D721Med (cell line): ENCODE data around the gene PAX6.

Experiments used
- DNase-seq: peaks from one replicate; pipeline ENCODE4 v3.0.0; 2011; ENCODE audit warnings: low spot score; ENCODE audit not compliant: insufficient read length
- FAIRE-seq: peaks from 2 replicates; lab custom pipeline; 2011; peaks lifted over from hg19 to GRCh38; lab: Jason Lieb, UNC
- CTCF ChIP-seq: IDR thresholded peaks from 2 replicates; pipeline ENCODE4 v1.5.1; 2012; ENCODE audit warnings: mild to moderate bottlenecking, control low read depth; ENCODE audit not compliant: insufficient read depth; ENCODE audit errors: missing control alignments

The PAX6 gene

DNA sequence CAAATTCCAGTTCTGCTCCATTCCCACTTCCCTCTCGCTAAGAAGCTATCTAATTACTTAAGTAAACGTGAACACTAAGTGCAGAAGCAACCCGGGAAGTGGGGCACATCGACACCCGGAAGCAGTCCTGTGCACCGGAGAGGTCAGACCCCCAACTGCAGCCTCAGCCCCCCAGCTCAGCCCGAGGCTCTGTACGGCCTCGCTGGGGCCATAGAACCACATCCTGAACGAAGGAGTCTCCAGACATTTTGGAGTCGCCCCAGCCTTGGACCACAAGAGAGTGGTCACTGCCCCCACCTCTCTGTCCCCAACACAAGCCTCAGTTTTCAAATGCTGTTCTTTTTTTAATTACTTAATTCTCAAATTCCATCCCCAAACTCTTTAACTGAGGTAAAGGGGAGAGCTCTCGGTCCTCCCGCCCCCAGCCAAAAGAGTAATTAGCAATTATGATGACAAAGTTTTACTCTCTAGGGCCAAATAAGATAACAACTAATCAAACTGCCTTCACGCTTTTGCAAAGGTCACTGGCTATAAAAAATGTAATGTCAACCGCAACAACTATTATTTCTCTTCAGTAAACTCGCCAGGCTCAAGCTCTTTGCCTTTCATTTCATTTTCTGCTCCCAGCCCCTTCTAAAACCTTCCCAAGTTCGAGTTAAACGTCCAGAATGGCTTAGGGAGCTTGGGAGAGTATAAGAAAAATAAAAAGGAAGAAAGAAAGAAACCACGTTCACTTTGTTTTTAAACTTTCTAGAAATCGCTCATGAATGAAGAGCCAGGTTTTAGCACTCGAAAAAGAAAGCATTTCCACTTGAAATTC is 2.2 kb downstream of the PAX6 start:
- no peak for FAIRE-seq
- no peak for TF ChIP-seq CTCF
- DNase-seq, result no peak

- FAIRE-seq, result no peak
- no peak for DNase-seq
- TF ChIP-seq CTCF, result no peak
Measured at GRCh38 chr11:31807799-31808667, 3.1 kb downstream of the PAX6 start.

- TF ChIP-seq CTCF, result no peak
- FAIRE-seq (no peak), DNase-seq (no peak)
Measured at GRCh38 chr11:31806928-31807798, 4.0 kb downstream of the PAX6 start.

DNA sequence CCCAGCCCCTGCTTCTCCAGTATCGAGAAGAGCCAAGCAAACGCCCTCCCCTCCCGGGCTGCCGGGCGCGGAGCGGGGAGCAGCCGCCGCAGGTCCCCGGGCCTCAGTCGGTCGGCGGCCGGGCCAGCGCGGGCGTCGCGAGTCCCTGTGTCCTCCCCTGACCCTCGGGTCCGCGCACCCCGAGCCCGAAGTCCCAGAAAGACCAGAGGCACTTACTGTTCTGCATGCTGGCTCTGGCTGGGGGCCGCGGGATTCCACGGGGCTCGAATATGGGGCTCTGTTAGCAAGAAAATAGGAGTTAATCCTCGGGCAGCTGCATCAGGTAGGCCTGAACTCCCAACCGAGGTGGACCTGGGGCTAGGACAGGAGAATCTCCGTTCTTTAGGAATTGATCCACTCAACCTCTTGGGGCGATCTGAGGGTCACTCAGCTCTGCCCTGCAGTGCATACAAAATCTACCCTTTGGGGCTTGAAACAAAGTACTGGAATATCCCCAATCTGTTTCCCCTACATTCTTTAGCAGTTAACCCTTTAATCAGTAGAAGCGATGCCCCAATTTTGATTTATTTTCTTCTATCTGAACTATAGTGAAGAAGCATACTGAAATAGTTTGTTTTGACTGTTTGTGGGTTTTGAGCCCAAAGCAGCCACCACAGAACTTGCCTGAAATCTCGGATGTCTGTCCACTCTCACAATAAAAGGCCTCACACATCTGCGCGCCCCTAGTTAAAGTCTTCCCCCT is 4.8 kb downstream of the PAX6 start:
- no peak for FAIRE-seq
- no peak for DNase-seq
- TF ChIP-seq CTCF, result no peak

DNA sequence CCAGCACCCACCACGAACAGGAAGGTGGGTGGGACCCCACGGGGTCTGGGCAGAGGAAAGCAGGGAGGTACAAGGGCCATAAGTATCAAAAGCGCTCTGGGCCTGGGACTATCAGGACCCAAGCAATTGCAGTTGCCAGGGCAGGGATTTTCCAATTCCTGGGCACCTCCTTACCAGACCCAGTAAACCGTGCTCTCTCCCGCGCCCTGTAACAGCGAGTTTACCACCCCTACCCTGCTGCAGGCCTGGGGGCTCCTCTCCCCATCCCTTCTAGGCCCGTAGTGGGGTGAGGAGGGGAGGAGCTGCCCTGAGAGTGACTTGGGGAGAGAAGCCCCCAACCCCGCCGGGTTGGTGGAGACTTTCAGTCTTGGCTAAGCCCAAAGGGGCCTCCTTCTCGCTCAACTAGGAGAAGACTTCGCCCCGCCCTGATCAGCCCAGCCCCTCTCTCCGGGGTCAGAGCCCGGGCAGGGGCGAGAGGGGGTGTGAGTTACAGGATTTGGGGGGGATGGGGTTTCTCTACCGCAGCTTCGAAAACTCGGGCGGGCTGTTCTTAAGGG is 5.4 kb downstream of the PAX6 start:
- FAIRE-seq, result no peak

More for the DNA sequence above, 5.4 kb downstream of the PAX6 start:
- no peak for TF ChIP-seq CTCF
- DNase-seq, result no peak
